Activated B cell treated with CpG ODN at 0.5 μM for 24 hours (primary cell): ENCODE results near the gene LRRC1. TPM values are rescaled to one million over a fixed set of nuclear protein-coding genes. Genes with fewer than 3 reads are reported as not detected.
A peak's percentile ranks its signal among the peaks of the same experiment; 100 is the strongest.

Experiments used
- ATAC-seq: fragments of 200-7000 bp; cut with Tn5 transposase; one replicate; pipeline ENCODE4 v1.10.0; 2021; ENCODE audit warnings: low read depth, mild to moderate bottlenecking, moderate library complexity
- CTCF ChIA-PET: fragments of 350-600 bp; sonication (Branson Sonifier 250); formaldehyde crosslinking; loops from one replicate; lab custom pipeline; 2021; ENCODE audit warnings: antibody characterized with exemption; lab: Charles Lee
- POLR2A ChIA-PET: fragments of 350-600 bp; sonication (Branson Sonifier 250); formaldehyde crosslinking; loops from one replicate; lab custom pipeline; 2021; ENCODE audit warnings: antibody characterized with exemption; lab: Charles Lee
- DNase-seq: peaks from one replicate; pipeline ENCODE4 v3.0.0; 2022
- H3K27ac Mint-ChIP-seq: one replicate; pipeline ENCODE4 v1.8.0; 2020; ENCODE audit warnings: mixed read lengths
- H3K27me3 Mint-ChIP-seq: one replicate; pipeline ENCODE4 v1.8.0; 2021; ENCODE audit warnings: mixed read lengths
- H3K36me3 Mint-ChIP-seq: one replicate; pipeline ENCODE4 v1.8.0; 2021; ENCODE audit warnings: low read depth, mixed read lengths
- H3K4me1 Mint-ChIP-seq: one replicate; pipeline ENCODE4 v1.8.0; 2021; ENCODE audit warnings: mixed read lengths
- H3K4me3 Mint-ChIP-seq: one replicate; pipeline ENCODE4 v1.8.0; 2020; ENCODE audit warnings: mild to moderate bottlenecking, mixed read lengths
- H3K9me3 Mint-ChIP-seq: one replicate; pipeline ENCODE4 v1.8.0; 2020; ENCODE audit warnings: mixed read lengths
- CTCF ChIP-seq: fragments of 200-600 bp; IDR thresholded peaks from one replicate; pipeline ENCODE4 v1.8.0; 2022; ENCODE audit warnings: antibody characterized with exemption, mild to moderate bottlenecking
- intact Hi-C: fragments of 100-400 bp; cut with micrococcal nuclease; formaldehyde crosslinking; loops from one replicate; pipeline ENCODE4 v1.15.1; 2024
- total RNA-seq: library from RNA; stranded (reverse); gene quantifications from 2 replicates; pipeline ENCODE4 v1.2.3, GENCODE V29; 2022

The LRRC1 gene
- total RNA-seq = 3.0 and 4.7 TPM in 2 replicates

GRCh38 chr6:53794720-53795339 lies at the start of gene LRRC1:
LRRC1 (plus strand) TSS chr6:53795005; CDS start chr6:53795257, 252 bp downstream.
- H3K4me3 Mint-ChIP-seq = peak within 1 kb of the TSS; percentile 99
- no peak for TF ChIP-seq CTCF
- no peaks in the 10 kb centered on the region for H3K9me3 Mint-ChIP-seq
- CTCF ChIA-PET = interaction anchor here (1.5 to 1.6 kb wide), 2 partner anchors 14 to 67 kb away, joined by 6 read pairs; no protein-coding TSS in a partner anchor
- POLR2A ChIA-PET = interaction anchor here (0.6 to 1.8 kb wide), 8 partner anchors 19 to 800 kb away, joined by 3 to 8 read pairs (median 4); partner anchors contain the start of genes FBXO9, GCLC and GSTA4
- DNase-seq = peak; percentile 94
- intact Hi-C loops = loop anchor here (1.0 to 10.0 kb wide), 7 partner anchors 148 to 1510 kb away; partner anchors contain the start of genes GCLC, GSTA4, MCM3 and TRAM2
- H3K36me3 Mint-ChIP-seq = peaks cover 12% of the 10 kb centered on the region
- ATAC-seq = peak; percentile 76
- peaks cover 2% of the 10 kb centered on the region for H3K27me3 Mint-ChIP-seq
- peaks cover 27% of the 10 kb centered on the region for H3K4me1 Mint-ChIP-seq
- peak within 1 kb of the TSS; percentile 91 for H3K27ac Mint-ChIP-seq

GRCh38 chr6:53746442-53747103 lies 48.2 kb upstream of the LRRC1 start:
- CTCF ChIA-PET = no interaction called here
- no peak for ATAC-seq
- H3K4me3 Mint-ChIP-seq = no peak overlapping the region

GRCh38 chr6:53750052-53750650 lies 44.7 kb upstream of the LRRC1 start:
- POLR2A ChIA-PET = no interaction called here
- H3K9me3 Mint-ChIP-seq = no peaks in the 10 kb centered on the region
- ATAC-seq (no peak), DNase-seq (no peak)
- CTCF ChIA-PET = no interaction called here
- no peak overlapping the region for H3K27ac Mint-ChIP-seq
- TF ChIP-seq CTCF = no peak
- intact Hi-C loops = no loop called here
- H3K27me3 Mint-ChIP-seq = peaks cover 2% of the 10 kb centered on the region
- no peaks in the 10 kb centered on the region for H3K36me3 Mint-ChIP-seq
- no peaks in the 10 kb centered on the region for H3K4me1 Mint-ChIP-seq
- H3K4me3 Mint-ChIP-seq = no peak overlapping the region

More at GRCh38 chr6:53746442-53747103, 48.2 kb upstream of the LRRC1 start:
- Mint-ChIP-seq H3K27me3 (no peaks in the 10 kb centered on the region), H3K27ac (no peak overlapping the region), H3K36me3 (no peaks in the 10 kb centered on the region), H3K4me1 (no peaks in the 10 kb centered on the region), H3K9me3 (no peaks in the 10 kb centered on the region)
- TF ChIP-seq CTCF = no peak
- POLR2A ChIA-PET = no interaction called here
- intact Hi-C loops = no loop called here
- no peak for DNase-seq

GRCh38 chr6:53751417-53751816 lies 43.4 kb upstream of the LRRC1 start:
- intact Hi-C loops = no loop called here
- DNase-seq = no peak
- Mint-ChIP-seq H3K9me3 (no peaks in the 10 kb centered on the region), H3K4me3 (no peak overlapping the region), H3K4me1 (no peaks in the 10 kb centered on the region), H3K36me3 (no peaks in the 10 kb centered on the region), H3K27me3 (peaks cover 2% of the 10 kb centered on the region), H3K27ac (no peak overlapping the region)
- CTCF ChIA-PET = no interaction called here
- TF ChIP-seq CTCF = no peak
- POLR2A ChIA-PET = no interaction called here
- ATAC-seq = no peak

GRCh38 chr6:53752440-53752839 lies 42.4 kb upstream of the LRRC1 start:
- ATAC-seq (no peak), DNase-seq (no peak)
- Mint-ChIP-seq H3K4me1 (no peaks in the 10 kb centered on the region), H3K4me3 (no peak overlapping the region), H3K36me3 (no peaks in the 10 kb centered on the region), H3K9me3 (no peaks in the 10 kb centered on the region), H3K27me3 (peaks cover 2% of the 10 kb centered on the region), H3K27ac (no peak overlapping the region)
- intact Hi-C loops = no loop called here
- ChIA-PET CTCF (no interaction called here), POLR2A (no interaction called here)
- TF ChIP-seq CTCF = no peak
